ENCODE measurements around the gene PTPRG.

The PTPRG gene

DNA sequence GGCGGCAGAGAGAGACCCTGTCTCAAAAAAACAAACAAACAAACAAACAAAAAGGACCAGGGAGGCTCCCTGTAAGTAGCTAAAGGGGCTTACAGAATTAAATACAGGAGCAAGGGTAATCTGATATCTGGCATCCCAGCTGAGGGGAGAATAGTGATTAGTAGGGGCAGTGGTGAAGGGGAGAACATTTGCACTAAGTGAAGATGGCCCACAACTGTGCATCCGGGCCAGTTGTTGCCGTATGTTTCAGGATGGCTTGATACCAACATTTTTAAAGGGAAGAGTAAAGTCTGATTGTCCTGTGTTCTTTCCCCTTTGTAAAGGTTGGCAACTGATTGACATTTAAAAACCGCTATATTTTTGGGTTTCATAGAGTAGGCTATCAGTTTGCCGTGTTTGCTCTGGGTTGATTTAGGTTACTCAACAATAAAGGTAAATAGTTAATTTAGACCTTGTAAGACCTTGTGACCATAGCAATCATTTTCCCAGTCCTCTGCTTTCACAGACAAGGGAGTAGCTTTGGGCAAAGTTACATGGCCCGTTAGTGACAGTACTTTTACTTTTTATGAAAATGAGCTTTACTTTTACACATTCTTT is 167.8 kb downstream of the PTPRG start:
- H3K4me3 ChIP-seq (ENCODE audit: low read depth, low read length): no peak overlapping the region
- H3K4me2 ChIP-seq (ENCODE audit: low read length): no peak overlapping the region
- peaks cover 29% of the 10 kb centered on the region for H3K4me1 ChIP-seq
- H3K27ac ChIP-seq: no peak overlapping the region
- H3K9ac ChIP-seq: no peak overlapping the region
- H3K9me3 ChIP-seq (ENCODE audit: control insufficient read depth, low read length): no peaks in the 10 kb centered on the region
- H3K79me2 ChIP-seq: peaks cover 35% of the 10 kb centered on the region
- H3K27me3 ChIP-seq (ENCODE audit: control insufficient read depth, insufficient read depth, low read length): no peaks in the 10 kb centered on the region
- TF ChIP-seq, protein P1, sequence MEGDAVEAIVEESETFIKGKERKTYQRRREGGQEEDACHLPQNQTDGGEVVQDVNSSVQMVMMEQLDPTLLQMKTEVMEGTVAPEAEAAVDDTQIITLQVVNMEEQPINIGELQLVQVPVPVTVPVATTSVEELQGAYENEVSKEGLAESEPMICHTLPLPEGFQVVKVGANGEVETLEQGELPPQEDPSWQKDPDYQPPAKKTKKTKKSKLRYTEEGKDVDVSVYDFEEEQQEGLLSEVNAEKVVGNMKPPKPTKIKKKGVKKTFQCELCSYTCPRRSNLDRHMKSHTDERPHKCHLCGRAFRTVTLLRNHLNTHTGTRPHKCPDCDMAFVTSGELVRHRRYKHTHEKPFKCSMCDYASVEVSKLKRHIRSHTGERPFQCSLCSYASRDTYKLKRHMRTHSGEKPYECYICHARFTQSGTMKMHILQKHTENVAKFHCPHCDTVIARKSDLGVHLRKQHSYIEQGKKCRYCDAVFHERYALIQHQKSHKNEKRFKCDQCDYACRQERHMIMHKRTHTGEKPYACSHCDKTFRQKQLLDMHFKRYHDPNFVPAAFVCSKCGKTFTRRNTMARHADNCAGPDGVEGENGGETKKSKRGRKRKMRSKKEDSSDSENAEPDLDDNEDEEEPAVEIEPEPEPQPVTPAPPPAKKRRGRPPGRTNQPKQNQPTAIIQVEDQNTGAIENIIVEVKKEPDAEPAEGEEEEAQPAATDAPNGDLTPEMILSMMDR (IDR thresholded peaks at IDR 0.05): no peak
- no peaks in the 10 kb centered on the region for H3K36me3 ChIP-seq (ENCODE audit: control insufficient read depth, insufficient read depth, low read length)
- no peak overlapping the region for H2AFZ ChIP-seq

DNA sequence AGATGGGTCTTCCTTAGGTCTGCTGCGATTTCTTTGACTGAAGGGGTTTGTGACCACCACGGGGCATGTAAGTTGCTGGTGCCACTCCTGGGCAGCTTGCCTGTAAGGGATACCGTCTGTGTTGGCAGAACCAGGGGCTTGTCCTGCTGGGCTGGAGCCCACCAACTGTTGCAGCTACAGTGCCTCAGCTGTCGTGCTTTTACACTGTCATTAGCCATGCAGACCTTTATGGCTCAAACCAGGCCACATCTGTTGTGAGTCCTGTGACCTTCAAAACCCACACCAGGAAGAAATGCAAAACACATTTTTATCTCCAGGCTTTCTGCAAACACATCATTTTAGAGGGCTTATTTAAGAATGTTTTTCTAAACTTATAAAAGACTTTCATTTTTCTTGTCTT is 168.7 kb downstream of the PTPRG start:
- Histone ChIP-seq H3K4me1 (peaks cover 29% of the 10 kb centered on the region), H3K4me3 (ENCODE audit: low read depth, low read length) (no peak overlapping the region), H2AFZ (no peak overlapping the region), H3K27ac (peak overlapping the region; percentile 5), H3K4me2 (ENCODE audit: low read length) (peak overlapping the region; percentile 1), H3K36me3 (ENCODE audit: control insufficient read depth, insufficient read depth, low read length) (no peaks in the 10 kb centered on the region), H3K9ac (no peak overlapping the region), H3K27me3 (ENCODE audit: control insufficient read depth, insufficient read depth, low read length) (no peaks in the 10 kb centered on the region), H3K9me3 (ENCODE audit: control insufficient read depth, low read length) (no peaks in the 10 kb centered on the region), H3K79me2 (peaks cover 27% of the 10 kb centered on the region)
- TF ChIP-seq, protein P1 (IDR thresholded peaks at IDR 0.05): no peak

DNA sequence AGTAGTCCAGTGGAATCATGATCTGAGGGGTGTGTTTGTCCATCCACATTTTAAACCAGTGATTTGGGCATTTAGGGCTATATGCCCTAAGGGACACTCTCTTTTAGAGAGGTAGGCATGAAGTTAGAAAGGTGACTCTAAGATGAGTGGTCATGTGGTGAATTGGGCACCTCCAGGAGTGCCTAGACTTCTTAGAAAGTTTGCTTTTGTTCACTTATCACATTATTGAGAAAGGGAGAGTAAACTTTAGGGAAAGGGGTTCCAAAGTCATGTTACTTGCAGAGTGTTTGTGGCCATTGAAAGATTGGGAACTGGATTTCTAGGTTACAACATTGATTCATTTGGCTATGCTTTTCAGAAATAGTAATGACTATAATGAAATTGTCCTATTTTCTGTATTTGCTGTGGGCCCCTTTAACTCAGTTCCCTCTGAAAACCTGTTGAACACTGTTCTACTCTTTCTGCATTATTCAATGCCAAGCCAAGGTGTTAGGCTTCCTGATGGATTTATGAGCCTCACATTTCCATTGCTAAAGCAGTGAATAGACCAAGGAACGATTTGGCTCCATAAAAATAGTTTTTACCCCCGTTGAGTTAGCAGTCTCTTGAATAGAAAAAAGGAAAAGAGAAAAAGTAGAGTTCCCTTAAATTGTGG is 169.3 kb downstream of the PTPRG start:
- H3K79me2 ChIP-seq: peaks cover 26% of the 10 kb centered on the region
- TF ChIP-seq, protein P1 (IDR thresholded peaks at IDR 0.05): no peak
- no peaks in the 10 kb centered on the region for H3K36me3 ChIP-seq (ENCODE audit: control insufficient read depth, insufficient read depth, low read length)
- peaks cover 26% of the 10 kb centered on the region for H3K4me1 ChIP-seq
- no peaks in the 10 kb centered on the region for H3K27me3 ChIP-seq (ENCODE audit: control insufficient read depth, insufficient read depth, low read length)
- H3K4me3 ChIP-seq (ENCODE audit: low read depth, low read length): no peak overlapping the region
- no peak overlapping the region for H3K9ac ChIP-seq
- no peak overlapping the region for H2AFZ ChIP-seq
- peak overlapping the region; percentile 1 for H3K4me2 ChIP-seq (ENCODE audit: low read length)
- peak overlapping the region; percentile 5 for H3K27ac ChIP-seq
- no peaks in the 10 kb centered on the region for H3K9me3 ChIP-seq (ENCODE audit: control insufficient read depth, low read length)

DNA sequence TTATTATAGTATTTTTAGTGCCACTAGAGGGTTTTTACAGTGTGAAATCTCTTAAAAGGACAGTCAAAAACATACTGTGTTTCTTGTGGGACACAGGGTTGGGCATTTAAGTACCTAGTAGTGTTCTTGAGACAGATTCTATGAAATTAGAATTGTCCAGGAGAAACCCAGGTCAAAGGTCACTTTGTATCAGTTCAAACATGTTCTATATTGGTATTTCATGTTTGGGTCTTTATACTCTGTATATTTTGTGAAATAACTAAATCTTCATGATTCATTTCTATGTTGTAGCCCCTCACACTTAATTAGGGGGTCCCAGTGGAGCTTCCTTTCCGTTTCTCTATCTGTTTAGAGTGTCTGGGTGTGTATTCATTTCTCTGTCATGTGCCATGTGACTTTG is 171.6 kb downstream of the PTPRG start:
- Histone ChIP-seq H3K9me3 (ENCODE audit: control insufficient read depth, low read length) (no peaks in the 10 kb centered on the region), H3K27me3 (ENCODE audit: control insufficient read depth, insufficient read depth, low read length) (no peaks in the 10 kb centered on the region), H3K36me3 (ENCODE audit: control insufficient read depth, insufficient read depth, low read length) (no peaks in the 10 kb centered on the region), H3K9ac (no peak overlapping the region), H3K4me2 (ENCODE audit: low read length) (no peak overlapping the region), H3K27ac (no peak overlapping the region), H3K4me3 (ENCODE audit: low read depth, low read length) (no peak overlapping the region), H3K79me2 (peaks cover 22% of the 10 kb centered on the region), H3K4me1 (peaks cover 17% of the 10 kb centered on the region), H2AFZ (no peak overlapping the region)
- TF ChIP-seq, protein P1 (IDR thresholded peaks at IDR 0.05): no peak

DNA sequence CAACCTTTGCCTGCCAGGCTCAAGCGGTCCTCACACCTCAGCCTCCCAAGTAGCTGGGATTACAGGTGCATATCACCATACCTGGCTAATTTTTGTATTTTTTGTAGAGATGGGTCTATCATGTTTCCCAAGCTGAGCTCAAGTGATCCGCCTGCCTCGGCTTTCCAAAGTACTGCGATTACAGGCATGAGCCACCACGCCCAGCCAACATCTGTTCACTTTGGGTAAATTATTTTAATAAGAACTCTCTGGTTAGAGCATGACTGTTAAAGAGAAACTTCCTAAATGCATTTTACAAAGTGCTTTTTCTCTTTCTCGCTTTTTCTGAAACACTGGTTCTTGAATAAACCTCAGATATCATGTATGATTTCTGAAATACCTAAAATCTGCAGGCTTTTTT is 172.5 kb downstream of the PTPRG start:
- H2AFZ ChIP-seq: no peak overlapping the region
- H3K27ac ChIP-seq: no peak overlapping the region
- no peaks in the 10 kb centered on the region for H3K9me3 ChIP-seq (ENCODE audit: control insufficient read depth, low read length)
- no peaks in the 10 kb centered on the region for H3K36me3 ChIP-seq (ENCODE audit: control insufficient read depth, insufficient read depth, low read length)
- no peaks in the 10 kb centered on the region for H3K27me3 ChIP-seq (ENCODE audit: control insufficient read depth, insufficient read depth, low read length)
- no peak overlapping the region for H3K9ac ChIP-seq
- peaks cover 21% of the 10 kb centered on the region for H3K79me2 ChIP-seq
- peaks cover 17% of the 10 kb centered on the region for H3K4me1 ChIP-seq
- TF ChIP-seq, protein P1 (IDR thresholded peaks at IDR 0.05): no peak
- H3K4me2 ChIP-seq (ENCODE audit: low read length): no peak overlapping the region
- no peak overlapping the region for H3K4me3 ChIP-seq (ENCODE audit: low read depth, low read length)

All from parathyroid adenoma (tissue), 2 donors.